HepG2 (cell line): Measurements from ENCODE around the gene KRTAP13-4. TPM values are rescaled to one million over a fixed set of nuclear protein-coding genes. Genes with fewer than 3 reads are reported as not detected.

Source experiments
- ATAC-seq: fragments of 200-7000 bp; cut with Tn5 transposase; 3 replicates; pipeline ENCODE4 v1.9.1; 2020; ENCODE audit warnings: mild to moderate bottlenecking, moderate library complexity
- BruUV-seq: library from RNA; stranded (reverse); fragments of 400-500 nt; replicated peaks from 2 replicates; lab custom pipeline; 2021; lab: Mats Ljungman, UMichigan
- CTCF ChIA-PET: fragments of 300-600 bp; formaldehyde crosslinking; extraction: SDS; loops from one replicate; lab custom pipeline; 2021; ENCODE audit warnings: low total read pairs, inconsistent platforms, low intra/inter-chr PET ratio; lab: Yijun Ruan, JAX
- POLR2A ChIA-PET: fragments of 350-600 bp; sonication (Branson Sonifier 250); formaldehyde crosslinking; loops from one replicate; lab custom pipeline; 2020; ENCODE audit warnings: antibody characterized with exemption, inconsistent platforms; lab: Yijun Ruan, JAX
- DNase-seq: peaks from one replicate; pipeline ENCODE4 v3.0.0-alpha.2; 2015; ENCODE audit warnings: low spot score
- FAIRE-seq: peaks from 3 replicates; lab custom pipeline; 2011; peaks lifted over from hg19 to GRCh38; lab: Jason Lieb, UNC
- H2AFZ ChIP-seq: one replicate; pipeline ENCODE4 v1.6.1; 2011; ENCODE audit warnings: low read length, inconsistent platforms
- H3K27ac ChIP-seq: fragments of 300-600 bp; 3 replicates; pipeline ENCODE4 v1.8.0; 2011; ENCODE audit warnings: mixed run types, mild to moderate bottlenecking, mixed read lengths, low read length, inconsistent platforms; ENCODE audit not compliant: insufficient read depth; ENCODE audit errors: extremely low read length
- H3K27me3 ChIP-seq, 2 experiments: fragments of 200-600 bp in 1 of 2; 2 replicates in 1 of 2; 3 replicates in 1 of 2; pipeline versions ENCODE4 v1.6.0 to v1.8.0; 2011; ENCODE audit warnings: low read length in 2 of 2, mild to moderate bottlenecking in 2 of 2, moderate library complexity in 2 of 2, inconsistent platforms in 1 of 2; ENCODE audit not compliant: insufficient read depth in 2 of 2, control insufficient read depth in 1 of 2
- H3K36me3 ChIP-seq, 2 experiments: fragments of 200-600 bp in 1 of 2; replicated peaks in 1 of 2; 2 replicates in 1 of 2; 3 replicates in 1 of 2; pipeline versions ENCODE4 v1.5.1 to v1.8.0; 2011; ENCODE audit warnings: low read length in 2 of 2, inconsistent platforms in 1 of 2; ENCODE audit not compliant: insufficient read depth in 2 of 2, control insufficient read depth in 1 of 2
- H3K4me1 ChIP-seq: 2 replicates; pipeline ENCODE4 v1.5.1; 2012; ENCODE audit warnings: low read length, inconsistent platforms; ENCODE audit not compliant: insufficient read depth
- H3K4me2 ChIP-seq: 2 replicates; pipeline ENCODE4 v1.6.0; 2011; ENCODE audit warnings: low read depth, low read length, inconsistent platforms
- H3K4me3 ChIP-seq, 3 experiments: fragments of 200-600 bp in 1 of 3; sonication (generic), shearing (Covaris generic) in 1 of 3; replicated peaks in 1 of 3; 2 replicates each; pipeline ENCODE4 v1.5.1; 2011 to 2016; ENCODE audit warnings: low read length in 3 of 3, inconsistent platforms in 2 of 3, low read depth in 2 of 3, mild to moderate bottlenecking in 2 of 3, control low read depth in 1 of 3, mixed read lengths in 1 of 3; ENCODE audit not compliant: insufficient read depth in 1 of 3
- H3K79me2 ChIP-seq: one replicate; pipeline ENCODE4 v1.6.1; 2011; ENCODE audit warnings: low read length, inconsistent platforms; ENCODE audit not compliant: insufficient read depth
- H3K9ac ChIP-seq: 2 replicates; pipeline ENCODE4 v1.6.0; 2011; ENCODE audit warnings: mild to moderate bottlenecking, low read depth, low read length, inconsistent platforms; ENCODE audit not compliant: insufficient read depth
- H3K9me3 ChIP-seq: 2 replicates; pipeline ENCODE4 v1.5.1; 2012; ENCODE audit warnings: mild to moderate bottlenecking, low read length
- H4K20me1 ChIP-seq: 2 replicates; pipeline ENCODE4 v1.6.0; 2011; ENCODE audit warnings: inconsistent platforms, mild to moderate bottlenecking, low read length, moderate library complexity; ENCODE audit not compliant: insufficient read depth
- FOXA3 ChIP-seq: IDR thresholded peaks from 2 replicates; pipeline ENCODE4 v1.6.1; 2016; ENCODE audit warnings: missing genetic modification reagents, missing compliant biosample characterization
- KDM3A ChIP-seq: IDR thresholded peaks from 2 replicates; pipeline ENCODE4 v1.6.1; 2018; ENCODE audit warnings: low read depth, missing compliant biosample characterization
- KMT2A ChIP-seq: sonication (generic); formaldehyde crosslinking; IDR thresholded peaks from 2 replicates; pipeline ENCODE4 v1.4.0; 2020; ENCODE audit warnings: missing genetic modification reagents
- PTBP1 ChIP-seq: fragments of 200-400 bp; formaldehyde crosslinking; IDR thresholded peaks from 2 replicates; pipeline ENCODE4 v1.6.1; 2018; ENCODE audit warnings: low read length, low read depth; ENCODE audit not compliant: poor library complexity, severe bottlenecking
- TBP ChIP-seq: sonication (generic); formaldehyde crosslinking; IDR thresholded peaks from 2 replicates; pipeline ENCODE4 v1.5.0; 2020; ENCODE audit warnings: missing genetic modification reagents
- XBP1 ChIP-seq: sonication (generic); formaldehyde crosslinking; IDR thresholded peaks from 2 replicates; pipeline ENCODE4 v1.5.0; 2020; ENCODE audit warnings: missing genetic modification reagents
- ZNF451 ChIP-seq: sonication (generic); formaldehyde crosslinking; IDR thresholded peaks from 2 replicates; pipeline ENCODE4 v1.5.0; 2020; ENCODE audit warnings: mild to moderate bottlenecking, missing genetic modification reagents
- WGBS: methylation state at CpG from one replicate; pipeline ENCODE4 v1.1.6; 2017; ENCODE audit warnings: low lambda C conversion rate; 5-methylcytosine and 5-hydroxymethylcytosine counted together
- in situ Hi-C: cut with HindIII; loops from 2 replicates; pipeline ENCODE4 v1.10.0; 2017; ENCODE audit warnings: low pct_unique_long_range_greater_than_20kb; ENCODE audit not compliant: extremely low pct_ligation_motif_present
- intact Hi-C: fragments of 100-400 bp; cut with micrococcal nuclease; formaldehyde crosslinking; loops from one replicate; pipeline ENCODE4 v1.10.0; 2022; ENCODE audit not compliant: unreplicated experiment
- polyA plus RNA-seq, 8 experiments: library from polyadenylated mRNA; depleted of rRNA in 3 of 8; stranded (reverse) in 7 of 8; unstranded in 1 of 8; fragments of >200 nt; fragmentation: Illumina TruSeq in 4 of 8; extraction: Trizol in 4 of 8; gene quantifications; 2 replicates each; pipeline versions ENCODE4 v1.2.1 to v1.2.3, GENCODE V29; 2011 to 2016; ENCODE audit warnings: low read depth in 4 of 8, missing spikeins in 1 of 8, mixed read lengths in 1 of 8; ENCODE audit not compliant: insufficient read depth in 1 of 8
- total RNA-seq, 5 experiments: library from RNA; depleted of rRNA; stranded (reverse); fragments of >200 nt; fragmentation: Illumina TruSeq; extraction: Trizol; gene quantifications; 2 replicates each; pipeline ENCODE4 v1.2.3, GENCODE V29; 2016; ENCODE audit warnings: low read depth in 1 of 5
- TF ChIP-seq, protein P1 (sequence below): sonication (generic); formaldehyde crosslinking; IDR thresholded peaks from 2 replicates; pipeline ENCODE4 v1.4.0; 2020; ENCODE audit warnings: missing genetic modification reagents, borderline replicate concordance
- TF ChIP-seq, protein P2 (sequence below), 2 experiments: sonication (generic) in 1 of 2; formaldehyde crosslinking in 1 of 2; IDR thresholded peaks; 2 replicates each; pipeline versions ENCODE4 v1.5.1 to v1.6.1; 2011 to 2020; ENCODE audit warnings: borderline replicate concordance in 1 of 2, low read depth in 1 of 2, low read length in 1 of 2, mild to moderate bottlenecking in 1 of 2, missing genetic modification reagents in 1 of 2, moderate library complexity in 1 of 2

KRTAP13-4 gene
- total and polyA plus RNA-seq, 2 of the 13 experiments (the other 11 are each of a cell fraction or from before 2014, with no cell fraction given) = not detected

DNA sequence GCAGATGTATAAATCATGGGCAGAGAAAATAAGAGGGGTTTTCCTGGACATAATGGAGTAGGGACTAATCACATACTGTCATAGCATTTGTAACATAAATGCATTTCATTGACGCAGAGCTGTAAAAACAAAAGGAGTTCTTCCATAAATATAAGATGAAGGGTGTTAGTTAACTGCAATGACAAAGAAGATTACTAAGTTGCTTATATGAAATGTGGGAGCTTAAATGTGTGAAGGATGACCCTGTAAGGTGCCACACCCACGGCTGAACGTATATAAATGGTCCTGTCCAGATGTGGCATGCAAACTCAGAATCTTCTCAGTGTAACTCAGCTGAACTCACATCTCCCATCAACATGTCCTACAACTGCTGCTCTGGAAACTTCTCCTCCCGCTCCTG is 34.3 kb upstream of the KRTAP13-4 start, which contains the start of gene KRTAP13-1:
KRTAP13-1 (plus strand) TSS at position 301 of the 400 bp plus-strand sequence; CDS start at position 357, 56 bp downstream.
- no peak for FAIRE-seq
- no TSS peak for BruUV-seq
- H4K20me1 ChIP-seq = no peaks in the 10 kb centered on the region
- H3K79me2 ChIP-seq = no peaks in the 10 kb centered on the region
- H3K36me3 ChIP-seq = no peaks in the 10 kb centered on the region
- H2AFZ ChIP-seq = no peak within 1 kb of the TSS
- WGBS = under 1% methylated on average over 4 of the region's 4 CpGs
- POLR2A ChIA-PET = no interaction called here
- ATAC-seq = no peak
- TF ChIP-seq TBP (CRISPR knock-in tag) (no peak), FOXA3 (no peak), KMT2A (CRISPR knock-in tag) (no peak), PTBP1 (no peak), XBP1 (CRISPR knock-in tag) (no peak), KDM3A (CRISPR knock-in tag) (no peak), ZNF451 (CRISPR knock-in tag) (no peak)
- TF ChIP-seq, protein P1, sequence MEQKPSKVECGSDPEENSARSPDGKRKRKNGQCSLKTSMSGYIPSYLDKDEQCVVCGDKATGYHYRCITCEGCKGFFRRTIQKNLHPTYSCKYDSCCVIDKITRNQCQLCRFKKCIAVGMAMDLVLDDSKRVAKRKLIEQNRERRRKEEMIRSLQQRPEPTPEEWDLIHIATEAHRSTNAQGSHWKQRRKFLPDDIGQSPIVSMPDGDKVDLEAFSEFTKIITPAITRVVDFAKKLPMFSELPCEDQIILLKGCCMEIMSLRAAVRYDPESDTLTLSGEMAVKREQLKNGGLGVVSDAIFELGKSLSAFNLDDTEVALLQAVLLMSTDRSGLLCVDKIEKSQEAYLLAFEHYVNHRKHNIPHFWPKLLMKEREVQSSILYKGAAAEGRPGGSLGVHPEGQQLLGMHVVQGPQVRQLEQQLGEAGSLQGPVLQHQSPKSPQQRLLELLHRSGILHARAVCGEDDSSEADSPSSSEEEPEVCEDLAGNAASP (CRISPR knock-in tag) = no peak
- TF ChIP-seq, protein P2, sequence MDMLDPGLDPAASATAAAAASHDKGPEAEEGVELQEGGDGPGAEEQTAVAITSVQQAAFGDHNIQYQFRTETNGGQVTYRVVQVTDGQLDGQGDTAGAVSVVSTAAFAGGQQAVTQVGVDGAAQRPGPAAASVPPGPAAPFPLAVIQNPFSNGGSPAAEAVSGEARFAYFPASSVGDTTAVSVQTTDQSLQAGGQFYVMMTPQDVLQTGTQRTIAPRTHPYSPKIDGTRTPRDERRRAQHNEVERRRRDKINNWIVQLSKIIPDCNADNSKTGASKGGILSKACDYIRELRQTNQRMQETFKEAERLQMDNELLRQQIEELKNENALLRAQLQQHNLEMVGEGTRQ (IDR thresholded peaks at IDR 0.05; ENCODE audit: low read depth, low read length) = no peak
- TF ChIP-seq, protein P2 (CRISPR knock-in tag; IDR thresholded peaks at IDR 0.05; ENCODE audit: borderline replicate concordance) = no peak
- no peak within 1 kb of the TSS for H3K27ac ChIP-seq
- intact Hi-C loops (no loop called here), in situ Hi-C loops (no loop called here)
- no peak within 1 kb of the TSS for H3K4me2 ChIP-seq
- H3K9ac ChIP-seq = no peak within 1 kb of the TSS
- peaks cover 69% of the 10 kb centered on the region for H3K9me3 ChIP-seq
- no peak within 1 kb of the TSS for H3K4me3 ChIP-seq
- no peak for DNase-seq
- H3K27me3 ChIP-seq = no peaks in the 10 kb centered on the region
- CTCF ChIA-PET = no interaction called here
- no peaks in the 10 kb centered on the region for H3K4me1 ChIP-seq
